GM23338 (cell line): ENCODE measurements around the gene GARIN1A. TPM values are rescaled to one million over a fixed set of nuclear protein-coding genes. Genes with fewer than 3 reads are reported as not detected.

ENCODE experiments used
- ATAC-seq: fragments of 200-7000 bp; cut with Tn5 transposase; 3 replicates; pipeline ENCODE4 v1.9.1; 2020
- DNase-seq: peaks from one replicate; pipeline ENCODE4 v3.0.0-alpha.2; 2015; ENCODE audit warnings: low spot score
- H2AFZ ChIP-seq: fragments of 200-600 bp; sonication (generic); 2 replicates; pipeline ENCODE4 v1.8.0; 2016; ENCODE audit warnings: antibody characterized with exemption, mild to moderate bottlenecking, moderate library complexity
- H3F3A ChIP-seq: fragments of 200-600 bp; sonication (generic); replicated peaks from 2 replicates; pipeline ENCODE4 v1.8.0; 2017; ENCODE audit warnings: antibody characterized with exemption, mixed run types, low read depth
- H3K27ac ChIP-seq: fragments of 200-600 bp; sonication (generic); 2 replicates; pipeline ENCODE4 v1.6.1; 2016; ENCODE audit warnings: low read depth
- H3K27me3 ChIP-seq: fragments of 200-600 bp; sonication (generic); 2 replicates; pipeline ENCODE4 v1.8.0; 2016; ENCODE audit warnings: mild to moderate bottlenecking, mixed run types, moderate library complexity; ENCODE audit not compliant: insufficient read depth
- H3K36me3 ChIP-seq: fragments of 200-600 bp; sonication (generic); 2 replicates; pipeline ENCODE4 v1.8.0; 2016; ENCODE audit warnings: mild to moderate bottlenecking; ENCODE audit not compliant: insufficient read depth
- H3K4me1 ChIP-seq: fragments of 200-600 bp; sonication (generic); 2 replicates; pipeline ENCODE4 v1.8.0; 2016; ENCODE audit warnings: mild to moderate bottlenecking, moderate library complexity; ENCODE audit not compliant: insufficient read depth
- H3K4me2 ChIP-seq: fragments of 200-600 bp; sonication (generic); 2 replicates; pipeline ENCODE4 v1.7.1; 2017; ENCODE audit warnings: mixed run types
- H3K4me3 ChIP-seq: fragments of 200-600 bp; sonication (generic); 2 replicates; pipeline ENCODE4 v1.6.1; 2016; ENCODE audit warnings: mixed run types
- H3K79me2 ChIP-seq: fragments of 200-600 bp; sonication (generic); replicated peaks from 2 replicates; pipeline ENCODE4 v1.8.0; 2017; ENCODE audit warnings: mild to moderate bottlenecking; ENCODE audit not compliant: insufficient read depth
- H3K9me2 ChIP-seq: fragments of 200-600 bp; sonication (generic); 2 replicates; pipeline ENCODE4 v1.8.0; 2017; ENCODE audit not compliant: insufficient read depth
- H4K20me1 ChIP-seq: fragments of 200-600 bp; sonication (generic); replicated peaks from 2 replicates; pipeline ENCODE4 v1.8.0; 2017; ENCODE audit warnings: mild to moderate bottlenecking; ENCODE audit not compliant: insufficient read depth
- H3K27ac Mint-ChIP-seq: 2 replicates; pipeline ENCODE4 v1.8.0; 2020; ENCODE audit warnings: inconsistent platforms, mild to moderate bottlenecking, moderate library complexity, mixed read lengths
- H3K27me3 Mint-ChIP-seq: 3 replicates; pipeline ENCODE4 v1.8.0; 2022; ENCODE audit warnings: low read depth, mild to moderate bottlenecking, moderate library complexity, mixed read lengths, inconsistent platforms; ENCODE audit not compliant: insufficient read depth, poor library complexity
- H3K36me3 Mint-ChIP-seq: 3 replicates; pipeline ENCODE4 v1.8.0; 2021; ENCODE audit warnings: low read depth, mild to moderate bottlenecking, inconsistent platforms, moderate library complexity, mixed read lengths
- H3K4me1 Mint-ChIP-seq: 3 replicates; pipeline ENCODE4 v1.8.0; 2020; ENCODE audit warnings: mild to moderate bottlenecking, inconsistent platforms, mixed read lengths
- H3K4me3 Mint-ChIP-seq: 3 replicates; pipeline ENCODE4 v1.8.0; 2021; ENCODE audit warnings: moderate library complexity, mild to moderate bottlenecking, inconsistent platforms, mixed read lengths
- H3K9me3 Mint-ChIP-seq: 3 replicates; pipeline ENCODE4 v1.8.0; 2020; ENCODE audit warnings: moderate library complexity, mild to moderate bottlenecking, inconsistent platforms, mixed read lengths
- CREB1 ChIP-seq: fragments of 250-450 bp; sonication (Bioruptor Pico); IDR thresholded peaks from 2 replicates; pipeline ENCODE4 v1.5.0; 2020; ENCODE audit warnings: low read depth, mild to moderate bottlenecking, moderate library complexity
- CTCF ChIP-seq, 2 experiments: fragments of 200-600 bp in 1 of 2; sonication (generic) in 1 of 2; conservative IDR thresholded peaks; 2 replicates each; pipeline versions ENCODE4 v1.5.1 to v1.6.1; 2016 to 2017; ENCODE audit warnings: antibody characterized with exemption in 2 of 2, low read depth in 2 of 2, mild to moderate bottlenecking in 2 of 2, moderate library complexity in 1 of 2
- EZH2 ChIP-seq: fragments of 200-600 bp; sonication (generic); IDR thresholded peaks from one replicate; pipeline ENCODE4 v1.8.0; 2017; ENCODE audit warnings: antibody characterized with exemption, mild to moderate bottlenecking, low read depth; ENCODE audit not compliant: unreplicated experiment
- EZH2phosphoT487 ChIP-seq: fragments of 200-600 bp; sonication (generic); IDR thresholded peaks from one replicate; pipeline ENCODE4 v1.8.1; 2018; ENCODE audit warnings: antibody characterized with exemption; ENCODE audit not compliant: unreplicated experiment
- JUNB ChIP-seq: IDR thresholded peaks from one replicate; pipeline ENCODE4 v1.6.1; 2016; ENCODE audit warnings: antibody characterized with exemption; ENCODE audit not compliant: unreplicated experiment
- NANOG ChIP-seq: IDR thresholded peaks from 2 replicates; pipeline ENCODE4 v1.6.1; 2016; ENCODE audit warnings: antibody characterized with exemption, borderline replicate concordance
- POLR2AphosphoS5 ChIP-seq: IDR thresholded peaks from 2 replicates; pipeline ENCODE4 v1.6.1; 2016; ENCODE audit warnings: antibody characterized with exemption, low read depth
- STAT1 ChIP-seq: IDR thresholded peaks from one replicate; pipeline ENCODE4 v1.6.1; 2016; ENCODE audit warnings: antibody characterized with exemption; ENCODE audit not compliant: unreplicated experiment
- ZNF114 ChIP-seq: fragments of 250-450 bp; sonication (Bioruptor Pico); IDR thresholded peaks from 2 replicates; pipeline ENCODE4 v1.5.0; 2020; ENCODE audit warnings: mild to moderate bottlenecking, moderate library complexity
- ZNF331 ChIP-seq: fragments of 250-450 bp; sonication (Bioruptor Pico); IDR thresholded peaks from 2 replicates; pipeline ENCODE4 v1.5.0; 2020; ENCODE audit warnings: low read depth, mild to moderate bottlenecking, moderate library complexity
- ZNF462 ChIP-seq: fragments of 250-450 bp; sonication (Bioruptor Pico); IDR thresholded peaks from 2 replicates; pipeline ENCODE4 v1.5.0; 2020; ENCODE audit warnings: mild to moderate bottlenecking, moderate library complexity
- polyA plus RNA-seq: library from polyadenylated mRNA; unstranded; fragments of >200 nt; fragmentation: Nextera tagmentation; extraction: Ambion mirVana; gene quantifications from 2 replicates; pipeline ENCODE4 v1.2.1, GENCODE V29; 2016
- total RNA-seq: library from RNA; depleted of rRNA; stranded (reverse); fragments of >200 nt; shearing (Covaris generic); gene quantifications from 2 replicates; pipeline ENCODE4 v1.2.3, GENCODE V29; 2014
- TF ChIP-seq, protein P1 (sequence below): IDR thresholded peaks from 2 replicates; pipeline ENCODE4 v1.6.1; 2016; ENCODE audit warnings: antibody characterized with exemption
- TF ChIP-seq, protein P2 (sequence below): IDR thresholded peaks from one replicate; pipeline ENCODE4 v1.6.1; 2018; ENCODE audit warnings: antibody characterized with exemption; ENCODE audit not compliant: unreplicated experiment

Gene GARIN1A
- total and polyA plus RNA-seq, 2 experiments from 2014 or later = 0.10 TPM; not detected in 1

- H3K27me3 Mint-ChIP-seq = peaks cover 2% of the 10 kb centered on the region
- no peak overlapping the region for H3K4me3 Mint-ChIP-seq
- no peak for ATAC-seq
- Histone ChIP-seq H3K79me2 (no peaks in the 10 kb centered on the region), H3K4me3 (no peak overlapping the region), H3F3A (no peaks in the 10 kb centered on the region), H3K36me3 (no peaks in the 10 kb centered on the region), H3K27ac (no peak overlapping the region), H3K9me2 (no peaks in the 10 kb centered on the region), H3K4me1 (no peaks in the 10 kb centered on the region), H3K27me3 (no peaks in the 10 kb centered on the region), H4K20me1 (no peaks in the 10 kb centered on the region), H2AFZ (no peak overlapping the region), H3K4me2 (no peak overlapping the region)
- H3K4me1 Mint-ChIP-seq = no peaks in the 10 kb centered on the region; the same call in 2 of the 3 replicates
- no peaks in the 10 kb centered on the region for H3K36me3 Mint-ChIP-seq
- TF ChIP-seq ZNF331 (no peak), JUNB (no peak), CREB1 (no peak), NANOG (no peak), STAT1 (no peak), POLR2AphosphoS5 (no peak), CTCF (conservative IDR thresholded peaks at IDR 0.05; ENCODE audit: low read depth in 2 of 2) (no peak), ZNF114 (no peak), EZH2phosphoT487 (no peak), EZH2 (no peak), ZNF462 (no peak)
- TF ChIP-seq, protein P1, sequence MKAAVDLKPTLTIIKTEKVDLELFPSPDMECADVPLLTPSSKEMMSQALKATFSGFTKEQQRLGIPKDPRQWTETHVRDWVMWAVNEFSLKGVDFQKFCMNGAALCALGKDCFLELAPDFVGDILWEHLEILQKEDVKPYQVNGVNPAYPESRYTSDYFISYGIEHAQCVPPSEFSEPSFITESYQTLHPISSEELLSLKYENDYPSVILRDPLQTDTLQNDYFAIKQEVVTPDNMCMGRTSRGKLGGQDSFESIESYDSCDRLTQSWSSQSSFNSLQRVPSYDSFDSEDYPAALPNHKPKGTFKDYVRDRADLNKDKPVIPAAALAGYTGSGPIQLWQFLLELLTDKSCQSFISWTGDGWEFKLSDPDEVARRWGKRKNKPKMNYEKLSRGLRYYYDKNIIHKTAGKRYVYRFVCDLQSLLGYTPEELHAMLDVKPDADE = no peak
- TF ChIP-seq, protein P2, sequence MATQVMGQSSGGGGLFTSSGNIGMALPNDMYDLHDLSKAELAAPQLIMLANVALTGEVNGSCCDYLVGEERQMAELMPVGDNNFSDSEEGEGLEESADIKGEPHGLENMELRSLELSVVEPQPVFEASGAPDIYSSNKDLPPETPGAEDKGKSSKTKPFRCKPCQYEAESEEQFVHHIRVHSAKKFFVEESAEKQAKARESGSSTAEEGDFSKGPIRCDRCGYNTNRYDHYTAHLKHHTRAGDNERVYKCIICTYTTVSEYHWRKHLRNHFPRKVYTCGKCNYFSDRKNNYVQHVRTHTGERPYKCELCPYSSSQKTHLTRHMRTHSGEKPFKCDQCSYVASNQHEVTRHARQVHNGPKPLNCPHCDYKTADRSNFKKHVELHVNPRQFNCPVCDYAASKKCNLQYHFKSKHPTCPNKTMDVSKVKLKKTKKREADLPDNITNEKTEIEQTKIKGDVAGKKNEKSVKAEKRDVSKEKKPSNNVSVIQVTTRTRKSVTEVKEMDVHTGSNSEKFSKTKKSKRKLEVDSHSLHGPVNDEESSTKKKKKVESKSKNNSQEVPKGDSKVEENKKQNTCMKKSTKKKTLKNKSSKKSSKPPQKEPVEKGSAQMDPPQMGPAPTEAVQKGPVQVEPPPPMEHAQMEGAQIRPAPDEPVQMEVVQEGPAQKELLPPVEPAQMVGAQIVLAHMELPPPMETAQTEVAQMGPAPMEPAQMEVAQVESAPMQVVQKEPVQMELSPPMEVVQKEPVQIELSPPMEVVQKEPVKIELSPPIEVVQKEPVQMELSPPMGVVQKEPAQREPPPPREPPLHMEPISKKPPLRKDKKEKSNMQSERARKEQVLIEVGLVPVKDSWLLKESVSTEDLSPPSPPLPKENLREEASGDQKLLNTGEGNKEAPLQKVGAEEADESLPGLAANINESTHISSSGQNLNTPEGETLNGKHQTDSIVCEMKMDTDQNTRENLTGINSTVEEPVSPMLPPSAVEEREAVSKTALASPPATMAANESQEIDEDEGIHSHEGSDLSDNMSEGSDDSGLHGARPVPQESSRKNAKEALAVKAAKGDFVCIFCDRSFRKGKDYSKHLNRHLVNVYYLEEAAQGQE = no peak
- DNase-seq = no peak
- no peak overlapping the region for H3K27ac Mint-ChIP-seq
- no peaks in the 10 kb centered on the region for H3K9me3 Mint-ChIP-seq
These were observed 4.6 kb downstream of the GARIN1A start for GRCh38 chr7:128676665-128677064.
